HG02759 (cell line): Measurements from ENCODE around the gene CD27.
"Not testable (repeated sequence)": the region's sequence is repeated elsewhere in the genome, so short reads cannot be mapped to it uniquely, and the experiment has no call there.

Experiments
- ATAC-seq: cut with Tn5 transposase; IDR thresholded peaks from one replicate; pipeline ENCODE4 v1.9.1; 2021; ENCODE audit warnings: mild to moderate bottlenecking, moderate library complexity; ENCODE audit not compliant: unreplicated experiment

Gene CD27

DNA sequence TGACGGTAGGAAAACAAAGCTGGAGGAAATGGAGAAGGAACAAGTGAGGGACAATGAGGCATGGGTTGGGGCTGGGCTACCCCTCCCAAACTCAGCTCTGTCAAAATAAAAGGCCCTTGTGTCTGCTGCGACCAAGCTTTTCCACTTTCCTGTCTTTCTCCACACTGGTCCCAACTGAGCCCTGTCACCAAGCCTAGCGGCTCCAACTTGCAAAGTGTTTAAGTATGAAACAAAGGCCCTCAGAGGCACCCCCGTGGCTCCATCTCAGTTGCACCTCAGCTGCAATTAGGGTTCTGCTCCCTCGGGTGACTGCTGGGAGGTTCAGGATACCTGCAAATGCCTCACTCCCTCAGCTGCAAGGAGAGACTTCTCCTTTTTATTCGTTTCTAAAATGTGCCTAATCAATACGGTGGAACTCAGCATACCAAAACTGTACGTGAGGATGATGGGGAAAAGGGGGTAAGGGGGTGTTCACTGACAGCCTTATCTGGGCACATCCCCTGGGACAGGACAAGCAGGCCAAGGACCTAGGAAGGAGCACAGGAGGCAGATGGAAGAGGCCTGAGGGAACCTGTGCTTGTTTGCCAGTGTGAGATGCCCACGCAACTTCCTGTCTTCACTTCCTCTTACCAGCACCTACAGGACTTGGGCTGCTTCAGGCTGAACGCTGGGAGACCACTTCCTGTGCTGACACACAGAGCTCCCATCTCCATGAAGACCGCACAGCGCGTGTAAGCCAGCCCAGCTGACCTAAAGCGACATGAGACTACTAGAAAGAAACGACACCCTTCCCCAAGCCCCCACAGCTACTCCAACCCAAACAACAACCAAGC is 16.9 kb downstream of the CD27 start:
- peak; percentile 85 for ATAC-seq

DNA sequence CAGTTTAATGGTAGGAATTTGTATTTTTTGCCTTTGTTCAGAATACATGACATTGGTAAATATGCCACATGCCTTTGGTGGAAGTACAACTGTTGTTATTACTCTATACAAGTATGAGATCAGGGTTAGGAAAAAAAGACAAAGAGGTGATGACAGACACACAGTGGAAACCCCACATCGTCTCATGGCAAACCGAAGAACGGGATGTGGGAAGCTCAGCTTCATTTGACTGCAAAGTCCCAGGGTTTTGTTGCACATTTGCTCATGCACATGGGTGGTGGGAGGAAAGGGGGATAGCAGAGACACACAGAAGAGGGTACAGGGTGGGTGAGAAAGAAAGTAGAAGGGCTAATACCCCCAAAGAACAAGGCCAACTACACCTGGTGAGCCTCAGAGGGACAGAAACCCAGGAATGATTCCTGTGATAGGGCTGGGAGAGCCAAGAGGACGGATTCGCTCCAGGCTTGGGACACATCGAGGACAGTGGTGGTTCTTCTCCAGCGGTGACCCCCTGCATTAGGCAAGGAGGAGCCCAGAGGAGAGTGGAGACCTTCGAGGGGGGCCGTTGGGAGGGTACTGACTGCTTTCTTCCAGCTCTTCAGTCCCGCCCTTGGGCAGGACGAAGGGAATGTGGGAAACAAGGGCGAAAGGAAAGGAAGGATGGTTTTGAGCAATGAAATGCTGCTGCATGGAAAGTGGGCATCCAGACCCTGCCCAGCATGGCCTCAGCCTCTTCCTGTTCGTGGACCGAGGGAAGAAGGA is 17.7 kb downstream of the CD27 start:
- ATAC-seq = no peak

GRCh38 chr12:6463216-6463615 is 18.5 kb downstream of the CD27 start:
- ATAC-seq = no peak

DNA sequence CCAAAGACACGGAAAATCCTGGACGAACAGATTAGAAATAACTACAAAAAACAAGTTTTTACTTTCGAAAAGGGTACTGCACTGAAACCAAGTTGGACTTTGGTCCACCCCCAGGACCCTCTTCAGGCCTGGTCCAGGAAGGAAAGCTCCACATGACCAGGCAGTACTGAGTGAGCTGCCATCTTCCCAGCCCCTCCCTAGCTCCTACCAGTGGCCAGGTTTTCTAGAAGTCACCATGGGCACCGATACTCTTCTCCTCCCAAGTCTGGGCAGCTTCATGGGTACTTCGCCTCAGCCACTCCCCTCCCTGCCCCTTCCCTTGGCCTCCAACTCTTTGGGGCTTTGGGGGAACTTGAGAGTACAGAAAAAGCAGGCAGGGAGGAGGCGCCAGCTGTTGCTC is 19.1 kb downstream of the CD27 start:
- no peak for ATAC-seq

GRCh38 chr12:6464531-6464930 is 19.8 kb downstream of the CD27 start:
- no peak for ATAC-seq

GRCh38 chr12:6465467-6466183 is 20.9 kb downstream of the CD27 start:
- ATAC-seq = no peak

- no peak for ATAC-seq
Observed at GRCh38 chr12:6466184-6466573, 21.4 kb downstream of the CD27 start.

GRCh38 chr12:6466751-6467150 is 22.0 kb downstream of the CD27 start:
- not testable (repeated sequence) for ATAC-seq

DNA sequence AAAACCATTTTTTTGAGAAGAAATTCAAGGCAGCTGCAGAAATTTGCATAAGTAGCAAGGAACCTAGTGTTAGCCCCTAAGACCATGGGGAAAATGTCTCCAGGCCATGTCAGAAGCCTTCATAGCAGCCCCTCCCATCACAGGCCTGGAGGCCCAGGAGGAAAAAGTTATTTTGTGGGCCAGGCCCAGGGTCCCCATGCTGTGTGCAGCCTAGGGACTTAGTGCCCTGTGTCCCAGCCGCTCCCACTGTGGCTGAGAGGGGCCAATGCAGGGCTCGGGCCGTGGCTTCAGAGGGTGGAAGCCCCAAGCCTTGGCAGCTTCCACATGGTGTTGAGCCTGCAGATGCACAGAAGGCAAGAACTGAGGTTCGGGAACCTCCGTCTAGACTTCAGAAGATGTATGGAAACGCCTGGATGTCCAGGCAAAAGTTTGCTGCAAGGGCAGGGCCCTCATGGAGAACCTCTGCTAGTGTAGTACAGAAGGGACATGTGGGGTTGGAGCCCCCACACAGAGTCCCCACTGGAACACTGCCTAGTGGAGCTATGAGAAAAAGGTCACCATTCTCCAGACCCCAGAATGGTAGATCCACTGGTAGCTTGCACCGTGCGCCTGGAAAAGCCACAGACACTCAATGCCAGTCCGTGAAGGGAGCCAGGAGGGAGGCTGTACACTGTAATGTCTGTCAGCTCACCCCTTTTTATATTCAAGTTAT is 23.0 kb downstream of the CD27 start:
- not testable (repeated sequence) for ATAC-seq

GRCh38 chr12:6468283-6468575 is 23.5 kb downstream of the CD27 start:
- ATAC-seq = no peak

DNA sequence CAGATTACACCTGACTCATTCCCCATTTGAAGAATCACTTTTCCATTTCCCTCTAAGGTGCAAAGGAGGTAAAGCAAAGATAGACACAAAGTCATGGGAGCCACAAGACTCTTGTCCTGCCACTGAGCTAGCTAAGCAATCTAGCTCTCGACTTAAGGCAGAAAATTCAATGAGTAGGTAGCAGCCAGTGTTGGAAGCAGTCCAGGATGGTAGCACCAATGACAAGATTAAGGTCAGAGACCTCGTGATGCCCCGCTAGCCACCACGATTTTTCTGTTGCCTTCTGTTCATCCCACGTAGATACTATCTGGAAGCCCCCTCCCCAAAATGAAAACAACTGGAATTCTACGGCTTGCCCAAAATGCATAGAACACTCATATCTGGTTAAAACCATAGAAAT is 24.3 kb downstream of the CD27 start:
- no peak for ATAC-seq

- ATAC-seq = no peak
Observed at GRCh38 chr12:6469609-6470374, 25.0 kb downstream of the CD27 start.

GRCh38 chr12:6470375-6471163 is 25.8 kb downstream of the CD27 start, which contains the start of gene VAMP1:
TSS of gene VAMP1 (minus strand) at chr12:6470677. CDS start at chr12:6470531, 146 bp downstream.
- peak; percentile 85 for ATAC-seq

- no peak for ATAC-seq
Observed at GRCh38 chr12:6471989-6472360, 27.2 kb downstream of the CD27 start.

DNA sequence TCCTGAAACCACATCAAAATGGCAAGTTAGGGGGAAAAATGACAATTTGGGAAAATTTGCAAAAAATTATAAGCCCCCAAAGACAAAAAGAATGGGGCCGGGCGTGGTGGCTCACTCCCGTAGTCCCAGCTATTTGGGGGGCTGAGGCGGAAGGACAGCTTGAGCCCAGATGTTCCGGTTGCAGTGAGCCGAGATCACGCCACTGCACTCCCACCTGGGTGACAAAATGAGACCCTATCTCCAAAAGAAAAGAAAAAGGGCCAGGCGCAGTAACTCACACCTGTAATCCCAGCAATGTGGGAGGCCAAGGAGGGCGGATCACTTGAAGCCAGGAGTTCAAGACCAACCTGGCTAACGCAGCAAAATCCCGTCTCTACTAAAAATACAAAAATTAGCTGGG is 27.7 kb downstream of the CD27 start:
- no peak for ATAC-seq

DNA sequence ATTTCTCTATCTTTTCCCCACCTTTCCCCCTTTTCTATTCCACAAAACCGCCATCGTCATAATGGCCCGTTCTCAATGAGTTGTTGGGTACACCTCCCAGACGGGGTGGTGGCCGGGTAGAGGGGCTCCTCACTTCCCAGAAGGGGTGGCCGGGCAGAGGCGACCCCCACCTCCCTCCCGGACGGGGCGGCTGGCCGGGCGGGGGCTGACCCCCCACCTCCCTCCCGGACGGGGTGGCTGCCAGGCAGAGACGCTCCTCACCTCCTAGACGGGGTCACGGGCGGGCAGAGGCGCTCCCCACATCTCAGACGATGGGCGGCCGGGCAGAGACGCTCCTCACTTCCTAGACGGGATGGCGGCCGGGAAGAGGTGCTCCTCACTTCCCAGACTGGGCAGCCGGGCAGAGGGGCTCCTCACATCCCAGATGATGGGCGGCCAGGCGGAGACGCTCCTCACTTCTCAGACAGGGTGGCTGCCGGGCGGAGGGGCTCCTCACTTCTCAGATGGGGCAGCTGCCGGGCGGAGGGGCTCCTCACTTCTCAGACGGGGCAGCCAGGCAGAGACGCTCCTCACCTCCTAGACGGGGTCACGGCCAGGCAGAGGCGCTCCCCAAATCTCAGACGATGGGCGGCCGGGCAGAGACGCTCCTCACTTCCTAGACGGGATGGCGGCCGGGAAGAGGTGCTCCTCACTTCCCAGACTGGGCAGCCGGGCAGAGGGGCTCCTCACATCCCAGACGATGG is 30.6 kb downstream of the CD27 start:
- ATAC-seq = not testable (repeated sequence)

GRCh38 chr12:6476489-6476888 is 31.7 kb downstream of the CD27 start:
- no peak for ATAC-seq

DNA sequence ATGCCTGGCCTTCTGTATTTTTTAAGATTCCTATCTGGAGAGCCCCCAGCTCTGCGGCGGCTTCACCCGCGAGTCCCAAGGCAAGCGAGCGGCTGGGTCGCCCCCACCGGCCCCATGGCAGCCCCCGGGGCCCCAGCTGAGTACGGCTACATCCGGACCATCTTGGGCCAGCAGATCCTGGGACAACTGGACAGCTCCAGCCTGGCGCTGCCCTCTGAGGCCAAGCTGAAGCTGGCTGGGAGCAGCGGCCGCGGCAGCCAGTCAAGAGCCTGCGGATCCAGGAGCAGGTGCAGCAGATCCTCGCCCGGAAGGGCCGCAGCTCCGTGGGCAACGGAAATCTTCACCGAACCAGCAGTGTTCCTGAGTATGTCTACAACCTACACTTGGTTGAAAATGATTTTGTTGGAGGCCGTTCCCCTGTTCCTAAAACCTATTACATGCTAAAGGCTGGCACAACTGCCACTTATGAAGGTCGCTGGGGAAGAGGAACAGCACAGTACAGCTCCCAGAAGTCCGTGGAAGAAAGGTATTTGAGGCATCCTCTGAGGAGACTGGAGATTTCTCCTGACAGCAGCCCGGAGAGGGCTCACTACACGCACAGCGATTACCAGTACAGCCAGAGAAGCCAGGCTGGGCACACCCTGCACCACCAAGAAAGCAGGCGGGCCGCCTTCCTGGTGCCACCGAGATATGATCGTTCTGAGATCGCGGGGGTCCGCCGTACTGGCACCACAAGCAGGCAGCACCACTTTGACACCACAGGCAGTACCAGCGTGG is 33.0 kb downstream of the CD27 start:
- ATAC-seq = not testable (repeated sequence)
